ENCODE measurements around the gene TPD52L1.
A peak's percentile ranks its signal among the peaks of the same experiment; 100 is the strongest.

TPD52L1 gene

GRCh38 chr6:125301435-125302391 is 148.1 kb downstream of the TPD52L1 start, which contains the start of gene HDDC2:
TSS of gene HDDC2 (minus strand) at chr6:125301967. CDS start at chr6:125301932, 35 bp downstream.
- ChIA-PET POLR2A (no interaction called here), CTCF (interaction anchor here (0.8 to 4.2 kb wide), 6 partner anchors 10 to 695 kb away, joined by 3 to 29 read pairs (median 3); no protein-coding TSS in a partner anchor)
- TF ChIP-seq CTCF (IDR thresholded peaks at IDR 0.05; ENCODE audit: control extremely low read depth, extremely low read depth, low read depth, missing control alignments) = no peak
- DNase-seq (ENCODE audit: extremely low spot score) = peak; percentile 78

GRCh38 chr6:125302840-125303511 is 149.4 kb downstream of the TPD52L1 start:
- no peak for TF ChIP-seq CTCF (IDR thresholded peaks at IDR 0.05; ENCODE audit: control extremely low read depth, extremely low read depth, low read depth, missing control alignments)
- CTCF ChIA-PET = interaction anchor here (1.4 to 4.2 kb wide), 3 partner anchors 9 to 659 kb away, joined by 3 to 29 read pairs (median 5); no protein-coding TSS in a partner anchor
- DNase-seq (ENCODE audit: extremely low spot score) = no peak
- POLR2A ChIA-PET = no interaction called here

GRCh38 chr6:125303512-125303854 is 149.9 kb downstream of the TPD52L1 start:
- no peak for DNase-seq (ENCODE audit: extremely low spot score)
- TF ChIP-seq CTCF (IDR thresholded peaks at IDR 0.05; ENCODE audit: control extremely low read depth, extremely low read depth, low read depth, missing control alignments) = no peak
- CTCF ChIA-PET = interaction anchor here (1.4 to 2.4 kb wide), 3 partner anchors 10 to 653 kb away, joined by 4 to 10 read pairs (median 5); partner anchors contain the start of gene HINT3
- POLR2A ChIA-PET = no interaction called here

GRCh38 chr6:125304970-125305660 is 151.5 kb downstream of the TPD52L1 start:
- ChIA-PET CTCF (interaction anchor here (1.1 to 2.4 kb wide), 4 partner anchors 9 to 651 kb away, joined by 3 to 10 read pairs (median 4); partner anchors contain the start of gene HINT3), POLR2A (no interaction called here)
- TF ChIP-seq CTCF (IDR thresholded peaks at IDR 0.05; ENCODE audit: control extremely low read depth, extremely low read depth, low read depth, missing control alignments) = no peak
- no peak for DNase-seq (ENCODE audit: extremely low spot score)

- no peak for DNase-seq (ENCODE audit: extremely low spot score)
- TF ChIP-seq CTCF (IDR thresholded peaks at IDR 0.05; ENCODE audit: control extremely low read depth, extremely low read depth, low read depth, missing control alignments) = no peak
- ChIA-PET POLR2A (no interaction called here), CTCF (interaction anchor here (0.5 to 1.3 kb wide), 2 partner anchors 9 to 715 kb away, joined by 3 read pairs; no protein-coding TSS in a partner anchor)
These were observed 153.2 kb downstream of the TPD52L1 start for GRCh38 chr6:125306756-125307149.

All from GM10248 (cell line).